GF-D8 (cell line): ENCODE data around the gene SORBS1.

ENCODE experiments used
- DNase-seq: peaks from one replicate; lab custom pipeline; 2025; lab: John Stamatoyannopoulos, UW

Gene SORBS1

GRCh38 chr10:95435548-95436279 is 125.5 kb downstream of the SORBS1 start:
- DNase-seq: no peak

DNA sequence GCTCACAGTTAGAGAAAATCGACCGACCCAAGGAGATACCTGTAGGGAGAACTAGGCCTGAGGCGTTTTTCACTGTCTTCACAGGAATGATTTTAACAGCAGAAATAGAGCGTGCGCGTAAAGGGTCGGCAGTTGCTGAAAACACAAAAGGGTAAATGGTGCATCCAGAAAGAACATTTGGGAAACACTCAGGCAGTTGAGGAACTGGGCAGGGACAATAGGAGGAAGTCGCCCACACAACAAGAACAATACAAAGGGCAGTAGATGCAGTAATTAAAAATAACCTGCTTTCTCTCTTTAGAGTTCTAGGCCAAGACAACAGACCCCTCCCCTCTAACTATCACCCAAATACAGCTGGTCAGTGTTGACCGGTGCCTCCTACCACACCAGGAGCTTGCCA is 126.6 kb downstream of the SORBS1 start:
- no peak for DNase-seq

GRCh38 chr10:95431900-95432342 is 129.2 kb downstream of the SORBS1 start:
- DNase-seq: no peak

DNA sequence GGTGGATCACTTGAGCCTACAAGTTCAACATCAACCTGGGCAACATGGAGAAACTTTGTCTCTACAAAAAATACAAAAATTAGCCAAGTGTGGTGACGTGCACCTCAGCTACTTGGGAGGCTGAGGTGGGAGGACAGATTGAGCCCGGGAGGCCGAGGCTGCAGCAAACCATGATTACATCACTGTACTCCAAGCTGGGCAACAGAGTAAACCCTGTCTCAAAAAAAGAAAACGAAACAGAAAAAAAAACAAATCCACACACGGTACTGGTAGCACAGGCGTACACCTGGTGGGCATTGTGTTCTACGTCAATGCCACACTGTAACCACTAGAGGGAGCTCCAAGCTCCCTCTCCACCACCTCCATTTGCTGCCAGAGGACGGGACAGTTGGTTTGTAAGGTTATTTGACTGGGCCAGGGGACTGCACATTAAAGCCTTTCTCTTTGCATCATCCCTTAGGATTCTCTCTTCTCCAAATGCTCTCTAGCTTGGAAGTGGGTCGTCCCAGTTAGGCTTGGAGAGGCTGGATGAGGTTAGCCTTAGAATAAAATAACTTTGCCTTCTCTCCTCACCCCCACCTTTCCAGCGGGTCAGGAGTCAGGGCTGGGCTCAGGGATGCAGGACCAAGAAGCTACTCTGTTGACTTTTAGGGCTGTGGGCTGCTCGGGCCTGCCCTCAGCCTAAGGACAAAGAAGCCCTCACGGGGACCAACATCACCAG is 130.8 kb downstream of the SORBS1 start:
- DNase-seq: no peak

DNA sequence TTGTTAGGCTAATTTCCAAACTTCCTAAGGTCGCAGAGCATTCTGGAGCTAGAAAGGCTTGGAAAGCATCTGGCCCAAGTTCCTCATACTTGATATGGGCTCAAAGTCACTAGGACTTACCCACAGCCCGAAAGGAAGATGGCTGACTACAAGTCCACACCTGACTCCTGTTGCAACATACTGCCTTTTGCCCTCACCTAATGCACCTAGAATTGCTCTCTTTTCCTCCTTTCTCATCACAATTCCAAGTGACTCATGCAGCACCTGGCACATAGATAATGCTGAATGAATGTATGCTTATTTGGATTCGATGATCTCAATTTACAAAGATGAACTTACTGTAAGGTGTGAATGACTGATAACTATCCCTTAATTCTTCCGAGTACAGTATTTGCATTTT is 131.5 kb downstream of the SORBS1 start:
- DNase-seq: no peak

DNA sequence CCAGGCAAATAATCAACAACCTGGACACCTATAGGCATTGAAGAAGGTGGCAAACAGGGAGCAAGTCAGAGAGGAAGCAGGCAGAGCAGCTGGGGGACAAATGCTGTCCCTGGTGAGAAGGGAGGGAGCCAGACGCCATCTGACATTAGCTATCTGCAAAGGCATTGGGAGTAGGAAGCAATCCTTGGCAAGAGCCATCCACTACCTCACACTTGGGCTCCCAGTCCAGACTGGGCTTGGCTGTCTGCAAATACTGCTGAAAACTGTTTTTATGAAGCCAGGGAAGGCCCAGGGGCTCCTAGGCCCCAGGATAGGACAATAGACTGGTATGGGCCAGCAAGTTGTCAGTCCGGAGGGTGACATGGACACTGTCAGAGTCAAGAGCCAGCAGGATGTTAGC is 132.5 kb downstream of the SORBS1 start:
- DNase-seq: no peak

DNA sequence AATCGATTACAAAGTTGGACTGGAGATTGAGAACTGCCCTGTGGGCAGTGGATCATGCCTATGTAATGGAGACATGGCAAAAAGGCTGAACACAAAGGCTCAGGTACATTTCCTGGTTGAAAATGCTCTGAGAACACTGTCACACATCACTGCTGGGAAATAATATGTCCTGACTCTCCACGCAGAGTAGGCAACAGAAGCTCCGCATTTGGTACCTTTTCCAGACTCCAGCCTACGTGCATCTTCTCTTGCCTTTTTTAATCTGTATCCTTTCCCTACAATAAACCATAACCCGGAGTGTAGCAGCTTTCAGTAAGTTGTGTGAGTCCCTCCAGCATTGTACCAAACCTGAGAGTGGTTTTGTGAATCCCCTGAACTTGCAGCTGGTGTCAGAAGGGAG is 134.7 kb downstream of the SORBS1 start:
- DNase-seq: no peak

- no peak for DNase-seq
Measured at GRCh38 chr10:95425592-95426465, 135.3 kb downstream of the SORBS1 start.

GRCh38 chr10:95423164-95424005 is 137.8 kb downstream of the SORBS1 start:
- no peak for DNase-seq

DNA sequence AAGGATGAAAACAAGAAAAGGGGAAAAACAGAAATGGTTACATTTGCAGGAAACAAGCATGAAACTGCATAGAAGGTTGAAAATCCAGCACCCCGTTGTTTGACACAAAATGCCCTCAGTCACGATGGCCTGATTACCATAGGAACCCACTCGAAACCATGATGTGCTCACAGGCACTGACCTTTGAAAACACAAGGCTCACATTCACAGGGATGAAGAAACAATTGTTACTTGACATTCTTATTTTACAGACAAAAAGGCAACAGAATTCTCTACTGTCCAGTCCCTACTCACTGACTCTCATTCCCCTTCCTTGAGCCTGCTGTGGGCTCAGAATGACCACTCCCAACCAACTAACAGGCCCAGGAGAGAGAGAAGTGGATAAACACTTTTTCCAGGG is 138.9 kb downstream of the SORBS1 start:
- no peak for DNase-seq

- DNase-seq: no peak
Measured at GRCh38 chr10:95421782-95422181, 139.4 kb downstream of the SORBS1 start.

DNA sequence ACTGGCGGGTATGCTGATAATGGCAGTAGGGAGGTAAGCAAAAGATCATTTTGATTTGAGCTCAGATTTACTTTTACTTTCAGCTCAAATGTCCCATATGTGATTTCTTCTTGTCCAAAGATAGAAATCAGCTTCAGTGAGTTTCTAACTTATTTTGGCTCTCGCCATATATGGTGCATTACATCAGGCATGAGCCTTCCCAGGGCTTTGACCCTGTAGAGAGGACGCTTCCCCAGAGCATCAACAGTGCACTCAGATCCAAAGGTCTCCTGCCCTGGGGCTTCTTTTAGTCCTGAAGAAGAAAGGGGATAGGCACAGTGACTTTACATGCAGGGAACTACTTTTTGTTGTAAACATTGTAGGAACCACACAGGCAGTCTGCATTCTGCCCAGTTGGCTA is 141.8 kb downstream of the SORBS1 start:
- no peak for DNase-seq

DNA sequence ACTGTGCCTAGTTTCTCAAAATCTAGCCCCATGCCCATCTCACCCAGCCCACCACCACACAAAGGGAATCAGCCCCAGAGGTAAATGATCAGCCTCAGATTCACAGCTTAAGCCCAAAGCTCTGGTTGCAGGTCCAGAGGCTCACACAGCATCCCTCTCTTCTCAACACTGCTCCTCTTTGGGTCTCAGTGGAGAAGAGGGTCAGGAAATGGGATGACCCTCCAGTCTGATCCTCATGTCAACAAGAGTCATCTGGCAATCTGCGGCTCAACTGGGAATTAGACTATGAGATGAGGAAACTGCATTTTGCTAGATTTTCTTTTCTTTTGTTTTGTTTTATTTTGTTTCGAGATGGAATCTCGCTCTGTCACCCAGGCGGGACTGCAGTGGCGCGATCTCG is 144.2 kb downstream of the SORBS1 start:
- DNase-seq: no peak

- no peak for DNase-seq
Measured at GRCh38 chr10:95416270-95416669, 144.9 kb downstream of the SORBS1 start.

DNA sequence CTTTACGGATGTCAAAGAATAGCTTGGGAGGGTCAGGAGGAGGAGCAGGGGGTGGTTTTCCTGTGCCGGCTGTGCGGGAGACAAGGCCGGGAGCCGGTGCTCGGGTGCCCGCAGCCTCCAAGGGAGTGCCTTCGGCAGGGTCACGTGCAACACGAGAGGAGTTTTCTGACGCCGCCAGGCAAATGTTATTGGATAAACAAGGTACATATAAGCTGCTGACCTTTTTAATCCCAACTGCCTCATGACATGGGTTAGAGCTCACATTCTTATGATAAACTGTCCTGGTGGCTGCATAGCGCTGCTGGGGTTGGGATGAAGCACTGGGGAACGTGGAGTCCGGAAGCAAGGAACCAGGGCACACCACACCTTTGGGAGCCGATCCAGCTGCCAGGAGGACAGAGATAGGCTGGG is 145.5 kb downstream of the SORBS1 start:
- DNase-seq: no peak

- DNase-seq: no peak
Measured at GRCh38 chr10:95414844-95415485, 146.2 kb downstream of the SORBS1 start.

DNA sequence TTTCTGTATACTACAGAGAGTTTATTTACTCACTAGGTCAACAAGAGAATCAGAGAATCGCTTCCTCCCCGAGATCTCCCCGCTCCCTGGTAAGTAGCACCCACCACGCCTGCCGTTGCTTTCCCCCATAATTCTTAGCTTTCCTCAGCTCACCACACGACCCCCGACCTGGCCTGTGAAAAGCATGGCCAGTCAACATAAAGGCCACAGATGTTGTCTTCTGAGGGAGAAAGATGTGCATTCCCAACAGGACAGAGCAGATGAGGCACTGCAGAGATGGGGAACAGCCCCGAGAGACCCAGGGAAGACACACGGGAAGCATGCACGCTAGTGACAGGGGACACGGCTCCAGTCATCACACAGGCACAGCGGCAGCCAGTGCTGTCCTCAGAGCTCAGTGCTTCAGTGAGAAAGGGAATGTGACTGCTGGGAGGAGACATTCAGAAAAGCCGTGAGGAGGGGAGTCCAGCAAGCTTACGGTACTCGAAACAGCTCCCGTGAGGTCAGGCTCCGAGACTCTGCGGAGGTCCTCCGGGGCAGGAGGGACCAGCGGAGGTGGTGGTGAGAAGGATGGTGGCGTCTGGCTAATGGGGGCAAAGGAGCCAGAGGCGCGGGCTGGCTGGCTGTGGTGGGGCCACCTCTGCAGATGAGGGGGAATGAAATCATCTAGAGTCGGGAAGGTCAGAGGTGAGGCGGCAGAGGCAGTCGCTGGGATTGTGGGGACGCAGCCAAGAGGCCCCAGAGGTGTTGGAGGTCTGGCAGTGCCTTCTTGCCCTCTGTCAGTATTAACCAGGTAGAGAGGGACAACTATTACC is 146.9 kb downstream of the SORBS1 start:
- DNase-seq: no peak

DNA sequence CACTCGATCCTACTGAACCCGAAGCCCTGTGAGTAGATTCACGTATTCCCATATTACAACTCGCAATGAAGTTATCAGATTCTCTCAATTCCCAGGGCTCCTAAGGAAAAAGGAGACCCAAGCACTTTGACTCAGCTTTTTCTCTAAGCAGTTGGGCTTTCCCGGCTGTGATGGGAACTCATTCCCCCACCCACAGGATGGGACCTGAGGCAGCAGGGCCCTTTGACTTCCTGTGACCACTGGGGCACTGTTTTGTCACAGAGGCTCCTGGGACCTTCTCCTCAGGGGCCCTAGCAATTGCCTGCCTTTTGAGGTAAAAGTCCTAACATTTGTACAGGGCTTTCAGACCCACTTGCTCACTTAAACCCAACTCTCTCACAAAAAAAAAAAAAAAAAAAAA is 147.6 kb downstream of the SORBS1 start:
- DNase-seq: no peak

GRCh38 chr10:95411635-95412034 is 149.5 kb downstream of the SORBS1 start:
- no peak for DNase-seq
